ENCODE measurements around the gene ARHGEF33. TPM values are rescaled to one million over a fixed set of nuclear protein-coding genes. Genes with fewer than 3 reads are reported as not detected.

ARHGEF33 gene
- total RNA-seq, 1 donor from 2014 or later, result 4.0 TPM

DNA sequence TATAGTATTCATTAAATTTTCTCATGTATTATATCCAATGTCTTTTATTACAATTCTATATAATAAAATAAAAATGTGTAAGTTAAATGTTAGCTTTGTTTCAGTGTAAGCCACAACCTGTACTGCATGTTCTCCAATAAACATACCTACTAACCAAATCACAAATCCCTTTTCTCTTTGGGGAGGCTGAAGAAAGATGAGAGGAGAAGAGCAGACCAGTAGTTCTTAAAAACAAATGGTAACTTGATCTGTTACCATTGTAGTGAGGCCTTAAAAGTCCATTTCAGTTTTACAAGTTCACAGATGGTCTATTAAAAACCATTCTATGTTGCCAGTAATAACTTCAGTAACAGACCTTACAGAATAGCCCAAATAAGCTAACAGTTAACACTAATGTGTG, 130.7 kb downstream of the ARHGEF33 start:
- DNase-seq, result no peak

DNA sequence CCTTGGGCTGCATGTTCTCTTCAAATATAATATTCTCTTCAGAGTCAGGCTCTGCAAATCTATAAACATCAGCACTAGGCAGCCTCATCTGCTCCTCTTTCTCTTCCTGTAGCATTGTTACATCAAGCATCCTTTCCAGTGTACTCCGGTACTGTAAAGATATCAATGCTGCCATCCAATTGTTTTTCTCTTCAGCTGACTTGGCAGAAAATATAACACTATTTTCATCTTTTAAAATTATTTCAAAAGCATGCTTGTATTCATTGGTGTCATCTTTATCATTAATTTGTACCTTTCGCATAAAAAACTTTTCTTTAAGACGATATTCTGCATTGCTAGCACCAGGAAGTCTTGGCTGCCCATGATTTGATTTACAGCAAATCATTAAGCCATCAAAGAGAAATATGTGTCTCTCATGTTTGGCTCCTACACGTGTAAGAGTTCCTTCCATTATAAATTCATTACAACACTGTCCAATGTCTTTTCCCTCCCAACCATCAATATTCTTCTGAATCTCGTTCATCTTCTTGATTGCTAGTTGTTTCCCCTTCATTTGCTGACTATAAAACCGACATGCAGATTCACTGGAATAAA, 133.1 kb downstream of the ARHGEF33 start:
- DNase-seq, result no peak

DNA sequence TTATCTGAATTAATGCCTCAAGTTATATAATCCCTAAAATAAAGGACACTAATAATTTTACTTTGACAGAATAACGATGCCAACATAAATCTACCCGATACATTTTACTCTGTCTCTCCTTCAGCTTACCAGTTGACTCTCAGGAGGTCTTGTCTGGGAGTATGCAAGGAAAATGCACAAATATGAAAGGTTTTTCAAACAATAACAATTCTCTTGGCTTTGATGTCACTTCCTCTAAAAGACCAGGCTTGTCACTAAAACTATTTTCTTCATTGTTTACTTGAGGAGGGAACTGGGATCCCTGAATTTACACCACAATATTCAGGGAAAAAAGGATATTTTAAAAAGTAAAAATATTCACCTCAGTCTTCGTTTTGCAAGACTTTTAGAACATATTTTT, 134.0 kb downstream of the ARHGEF33 start:
- DNase-seq, result no peak

DNA sequence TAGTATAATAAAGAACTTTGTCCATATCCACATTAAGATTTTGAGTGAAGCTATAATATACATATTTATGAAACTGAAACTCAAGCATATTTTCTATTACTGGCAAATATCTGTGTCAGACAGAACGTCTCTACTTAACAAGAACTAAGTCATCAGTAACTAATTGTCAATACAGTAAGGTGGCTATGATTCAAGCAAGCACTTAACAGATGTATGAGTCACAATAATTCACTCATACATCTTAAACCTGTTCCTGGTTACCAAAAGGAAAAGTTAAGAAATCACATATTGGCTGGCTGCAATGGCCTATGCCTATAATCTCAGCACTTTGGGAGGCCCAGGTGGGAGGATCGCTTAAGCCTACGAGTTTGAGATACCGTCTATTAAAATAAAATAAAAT, 135.2 kb downstream of the ARHGEF33 start:
- no peak for DNase-seq

Small RNA genes within 50 kb of the gene (small RNA-seq; reads per million reads assigned to genes)
- not detected for gene RN7SL96P (ENCODE audit: low replicate concordance)
- gene RNU6-851P (ENCODE audit: low replicate concordance), result not detected

Other genes starting within 250 kb of the ARHGEF33 start
- 19.7 TPM for gene GALM, start 223.8 kb upstream of the ARHGEF33 start, total RNA-seq
- gene SRSF7, start 138.5 kb upstream of the ARHGEF33 start, total RNA-seq, result 113 TPM
- 10.4 TPM for gene GEMIN6, start 111.7 kb upstream of the ARHGEF33 start, total RNA-seq
- gene DHX57, start 13.9 kb upstream of the ARHGEF33 start, total RNA-seq, result 21.5 TPM
- gene MORN2, start 13.9 kb upstream of the ARHGEF33 start, total RNA-seq, result 9.9 TPM
- 48.2 TPM for gene SOS1, start 231.2 kb downstream of the ARHGEF33 start, total RNA-seq